NCI-H1105 treated with DMSO at 0.1 percent for 48 hours (cell line): ENCODE measurements around the gene UNC5CL.
"Not testable (repeated sequence)": the region's sequence is repeated elsewhere in the genome, so short reads cannot be mapped to it uniquely, and the experiment has no call there.

Experiments
- DNase-seq: peaks from one replicate; lab custom pipeline; 2025; lab: John Stamatoyannopoulos, UW

The UNC5CL gene

GRCh38 chr6:41006980-41007379 lies 32.0 kb downstream of the UNC5CL start:
- not testable (repeated sequence) for DNase-seq

- not testable (repeated sequence) for DNase-seq
Observed at GRCh38 chr6:41006217-41006616, 32.8 kb downstream of the UNC5CL start.

- no peak for DNase-seq
Observed at GRCh38 chr6:41002168-41002567, 36.9 kb downstream of the UNC5CL start.

GRCh38 chr6:41000248-41000647 lies 38.8 kb downstream of the UNC5CL start:
- no peak for DNase-seq

- DNase-seq = no peak
Observed at GRCh38 chr6:40999569-40999968, 39.5 kb downstream of the UNC5CL start.

- no peak for DNase-seq
Observed at GRCh38 chr6:40998661-40999060, 40.4 kb downstream of the UNC5CL start.

GRCh38 chr6:40997234-40997957 lies 41.6 kb downstream of the UNC5CL start:
- DNase-seq = no peak

- no peak for DNase-seq
Observed at GRCh38 chr6:40996591-40997233, 42.3 kb downstream of the UNC5CL start.

GRCh38 chr6:40992746-40993145 lies 46.3 kb downstream of the UNC5CL start:
- DNase-seq = no peak

- no peak for DNase-seq
Observed at GRCh38 chr6:40990301-40990700, 48.7 kb downstream of the UNC5CL start.

- no peak for DNase-seq
Observed at GRCh38 chr6:40989204-40990169, 49.5 kb downstream of the UNC5CL start.

- DNase-seq = no peak
Observed at GRCh38 chr6:40988634-40989033, 50.4 kb downstream of the UNC5CL start.

GRCh38 chr6:40986921-40987819 lies 51.9 kb downstream of the UNC5CL start:
- no peak for DNase-seq

GRCh38 chr6:40986364-40986763 lies 52.7 kb downstream of the UNC5CL start:
- no peak for DNase-seq

GRCh38 chr6:40983752-40984151 lies 55.3 kb downstream of the UNC5CL start:
- DNase-seq = no peak

GRCh38 chr6:40982917-40983316 lies 56.1 kb downstream of the UNC5CL start:
- no peak for DNase-seq

- DNase-seq = no peak
Observed at GRCh38 chr6:40978687-40979289, 60.2 kb downstream of the UNC5CL start.

- no peak for DNase-seq
Observed at GRCh38 chr6:40977695-40978094, 61.3 kb downstream of the UNC5CL start.

- DNase-seq = no peak
Observed at GRCh38 chr6:40977085-40977484, 61.9 kb downstream of the UNC5CL start.
